ENCODE measurements around the gene RHBDD2.
A peak's percentile ranks its signal among the peaks of the same experiment; 100 is the strongest.

The RHBDD2 gene

DNA sequence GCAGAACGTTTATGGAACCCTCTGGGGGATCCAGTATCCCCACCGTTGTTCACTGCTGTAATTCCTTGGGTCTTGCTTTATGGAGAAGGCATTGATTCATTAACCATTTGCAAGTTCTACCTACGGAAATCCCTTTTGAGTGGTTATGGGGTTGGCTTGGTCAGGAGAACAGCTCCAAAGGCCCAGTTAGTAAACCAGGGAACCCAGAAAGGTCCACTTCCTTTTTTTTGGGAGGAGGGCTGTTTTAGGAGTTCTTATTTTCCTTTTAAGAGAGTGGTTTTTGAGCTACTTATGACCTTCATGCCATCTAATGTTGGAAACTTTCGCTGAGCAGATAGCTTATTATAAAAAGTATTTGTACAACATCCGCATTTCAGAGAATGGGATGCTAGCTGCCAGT is 37.4 kb downstream of the RHBDD2 start:
- in situ Hi-C loops (cut with HindIII; ENCODE audit: low sequenced_read_pairs), result no loop called here
- DNase-seq (ENCODE audit: low read depth, low spot score), result no peak
- TF ChIP-seq, protein P1, sequence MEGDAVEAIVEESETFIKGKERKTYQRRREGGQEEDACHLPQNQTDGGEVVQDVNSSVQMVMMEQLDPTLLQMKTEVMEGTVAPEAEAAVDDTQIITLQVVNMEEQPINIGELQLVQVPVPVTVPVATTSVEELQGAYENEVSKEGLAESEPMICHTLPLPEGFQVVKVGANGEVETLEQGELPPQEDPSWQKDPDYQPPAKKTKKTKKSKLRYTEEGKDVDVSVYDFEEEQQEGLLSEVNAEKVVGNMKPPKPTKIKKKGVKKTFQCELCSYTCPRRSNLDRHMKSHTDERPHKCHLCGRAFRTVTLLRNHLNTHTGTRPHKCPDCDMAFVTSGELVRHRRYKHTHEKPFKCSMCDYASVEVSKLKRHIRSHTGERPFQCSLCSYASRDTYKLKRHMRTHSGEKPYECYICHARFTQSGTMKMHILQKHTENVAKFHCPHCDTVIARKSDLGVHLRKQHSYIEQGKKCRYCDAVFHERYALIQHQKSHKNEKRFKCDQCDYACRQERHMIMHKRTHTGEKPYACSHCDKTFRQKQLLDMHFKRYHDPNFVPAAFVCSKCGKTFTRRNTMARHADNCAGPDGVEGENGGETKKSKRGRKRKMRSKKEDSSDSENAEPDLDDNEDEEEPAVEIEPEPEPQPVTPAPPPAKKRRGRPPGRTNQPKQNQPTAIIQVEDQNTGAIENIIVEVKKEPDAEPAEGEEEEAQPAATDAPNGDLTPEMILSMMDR (IDR thresholded peaks at IDR 0.05; ENCODE audit: low read depth, low read length), result no peak
- H3K4me3 ChIP-seq (ENCODE audit: low read depth, low read length), result peak overlapping the region; percentile 94

DNA sequence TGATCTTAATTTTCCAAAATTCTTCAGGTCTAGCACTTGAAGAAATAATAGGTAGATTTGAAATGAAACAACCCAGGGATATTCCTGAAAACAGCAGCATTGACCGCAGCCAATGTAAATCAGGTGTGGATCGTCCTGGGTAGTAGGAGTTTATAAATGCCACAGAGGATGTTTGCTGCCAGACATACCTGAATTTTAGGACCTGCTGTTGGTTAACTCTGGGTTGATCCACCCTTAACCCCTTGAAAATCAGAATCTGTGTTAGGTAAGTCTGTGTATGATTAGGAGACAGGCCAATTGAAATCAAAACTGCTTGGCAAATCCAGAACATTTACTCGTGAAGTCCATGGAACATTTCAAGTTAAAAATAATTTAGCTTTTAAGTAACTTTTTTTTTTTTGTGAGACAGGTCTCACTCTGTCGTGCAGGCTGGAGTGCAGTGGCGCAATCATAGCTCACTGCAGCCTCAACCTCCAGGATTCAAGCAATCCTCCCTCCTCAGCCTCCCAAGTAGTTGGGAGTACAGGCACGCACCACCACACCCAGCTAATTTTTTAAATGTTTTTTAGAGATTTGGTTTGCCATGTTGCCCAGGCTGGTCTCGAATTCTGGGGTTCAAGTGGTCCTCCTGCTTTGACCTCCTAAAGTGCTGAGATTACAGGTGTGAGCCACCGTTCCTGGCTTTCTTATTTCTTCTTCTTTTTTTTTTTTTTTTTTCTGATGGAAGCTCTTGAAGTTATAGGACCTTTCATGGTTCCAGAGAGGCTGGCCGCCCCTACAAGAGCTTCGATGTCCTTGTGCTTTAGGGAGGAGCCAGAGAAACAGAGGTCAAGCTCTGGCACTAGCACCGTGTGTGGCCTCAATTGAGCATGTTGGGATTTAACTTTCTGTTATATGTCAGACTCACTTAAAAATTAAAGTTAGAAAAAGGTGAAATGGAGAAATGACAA is 38.1 kb downstream of the RHBDD2 start:
- TF ChIP-seq, protein P1 (IDR thresholded peaks at IDR 0.05; ENCODE audit: low read depth, low read length), result no peak
- in situ Hi-C loops (cut with HindIII; ENCODE audit: low sequenced_read_pairs), result no loop called here
- no peak for DNase-seq (ENCODE audit: low read depth, low spot score)
- no peak overlapping the region for H3K4me3 ChIP-seq (ENCODE audit: low read depth, low read length)

DNA sequence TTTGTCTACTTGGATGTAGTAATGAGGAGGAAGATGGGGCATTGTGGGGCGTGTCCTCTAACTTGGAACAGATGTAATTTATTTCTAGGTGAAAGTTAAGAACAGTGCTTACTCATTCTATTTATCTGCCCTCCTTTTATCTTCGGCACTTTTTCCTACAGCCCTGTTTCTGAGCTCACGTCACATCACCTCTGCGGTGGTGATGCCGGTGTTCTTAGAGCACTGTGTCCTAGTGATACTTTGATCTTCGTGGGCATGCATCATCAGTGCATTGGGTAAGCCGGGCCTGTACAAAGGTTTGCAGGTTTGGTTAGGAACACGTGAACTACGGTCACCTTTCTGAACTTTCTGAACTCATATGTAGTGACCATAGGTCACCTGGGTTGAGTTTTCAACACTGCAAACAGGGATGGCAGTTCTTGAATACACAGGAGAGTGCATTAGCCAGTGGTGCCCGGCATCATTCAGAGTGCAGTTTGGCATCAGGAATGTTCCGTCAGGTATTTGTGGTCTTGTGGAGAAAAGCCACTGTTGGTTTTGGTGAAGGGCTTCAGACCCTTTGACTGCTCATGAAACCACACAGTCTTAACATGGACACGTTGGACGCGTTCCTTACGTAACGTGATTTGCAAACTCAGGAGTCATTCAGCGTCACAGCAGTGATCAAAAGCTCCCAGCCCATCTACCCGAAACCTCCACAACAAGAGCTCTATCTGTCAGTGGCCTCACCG is 41.8 kb downstream of the RHBDD2 start:
- TF ChIP-seq, protein P1 (IDR thresholded peaks at IDR 0.05; ENCODE audit: low read depth, low read length), result no peak
- in situ Hi-C loops (cut with HindIII; ENCODE audit: low sequenced_read_pairs), result no loop called here
- no peak for DNase-seq (ENCODE audit: low read depth, low spot score)
- H3K4me3 ChIP-seq (ENCODE audit: low read depth, low read length), result no peak overlapping the region

DNA sequence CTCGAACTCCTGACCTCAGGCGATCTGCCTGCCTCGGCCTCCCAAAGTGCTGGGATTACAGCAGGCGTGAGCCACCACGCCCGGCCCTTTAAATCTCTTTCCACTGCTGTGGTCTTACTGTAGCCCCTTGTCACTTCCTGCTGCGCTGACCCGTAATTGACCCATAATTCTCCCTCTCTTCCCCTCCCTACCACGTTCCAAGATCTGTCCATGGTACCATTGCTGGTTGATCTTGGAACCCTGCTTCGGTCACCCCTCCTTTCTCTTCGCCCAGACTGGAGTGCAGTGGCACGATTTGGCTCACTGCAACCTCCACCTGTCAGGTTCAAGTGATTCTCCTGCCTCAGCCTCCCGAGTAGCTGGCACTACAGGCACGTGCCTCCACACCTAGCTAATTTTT is 42.6 kb downstream of the RHBDD2 start:
- in situ Hi-C loops (cut with HindIII; ENCODE audit: low sequenced_read_pairs), result no loop called here
- TF ChIP-seq, protein P1 (IDR thresholded peaks at IDR 0.05; ENCODE audit: low read depth, low read length), result no peak
- DNase-seq (ENCODE audit: low read depth, low spot score), result no peak

DNA sequence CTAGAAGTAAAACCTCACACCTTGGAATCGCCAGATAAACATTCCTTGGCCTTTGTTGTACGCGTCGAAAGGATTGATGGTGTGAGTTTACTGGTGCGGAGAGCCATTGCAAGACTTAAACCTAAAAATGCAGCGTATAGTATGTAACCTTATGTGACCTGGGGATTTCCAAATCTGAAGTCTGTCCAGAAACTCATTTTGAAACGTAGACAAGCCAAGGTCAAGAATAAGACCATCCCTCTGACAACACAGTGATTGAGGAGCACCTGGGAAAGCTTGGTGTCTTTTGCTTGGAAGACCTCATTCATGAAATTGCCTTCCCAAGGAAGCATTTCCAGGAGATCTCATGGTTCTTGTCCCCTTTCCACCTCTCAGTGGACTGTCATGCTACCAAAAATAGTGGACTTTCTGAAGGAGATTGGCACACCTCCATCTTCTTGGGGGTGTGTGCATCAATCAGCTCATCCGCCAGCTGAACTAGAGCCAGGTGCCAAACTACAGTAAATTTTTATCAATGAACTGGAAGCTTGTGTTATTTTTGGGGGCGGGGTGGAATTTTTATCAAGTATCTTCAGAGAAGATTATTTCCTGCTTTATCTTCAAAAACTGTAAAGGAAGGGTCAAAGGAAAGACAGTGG is 44.3 kb downstream of the RHBDD2 start:
- in situ Hi-C loops (cut with HindIII; ENCODE audit: low sequenced_read_pairs), result no loop called here
- no peak overlapping the region for H3K4me3 ChIP-seq (ENCODE audit: low read depth, low read length)
- no peak for DNase-seq (ENCODE audit: low read depth, low spot score)
- TF ChIP-seq, protein P1 (IDR thresholded peaks at IDR 0.05; ENCODE audit: low read depth, low read length), result no peak

More for the DNA sequence above, 42.6 kb downstream of the RHBDD2 start:
- no peak overlapping the region for H3K4me3 ChIP-seq (ENCODE audit: low read depth, low read length)

DNA sequence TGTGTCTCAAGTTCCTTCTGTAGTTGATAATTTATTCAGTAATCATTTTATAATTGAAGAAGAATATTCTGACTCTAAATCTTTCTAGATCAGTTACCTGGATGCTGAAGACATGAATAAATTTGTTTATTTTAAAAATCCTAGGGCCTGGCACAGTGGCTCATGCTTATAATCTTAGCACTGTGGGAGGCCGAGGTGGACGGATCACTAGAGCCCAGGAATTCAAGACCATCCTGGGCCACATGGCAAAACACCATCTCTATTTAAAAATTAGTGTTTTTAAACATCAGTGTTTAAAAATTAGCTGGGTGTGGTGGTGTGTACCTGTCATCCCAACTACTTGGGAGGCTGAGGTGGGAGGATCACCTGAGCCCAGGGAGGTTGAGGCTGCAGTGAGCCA is 45.4 kb downstream of the RHBDD2 start:
- TF ChIP-seq, protein P1 (IDR thresholded peaks at IDR 0.05; ENCODE audit: low read depth, low read length), result no peak
- DNase-seq (ENCODE audit: low read depth, low spot score), result no peak
- in situ Hi-C loops (cut with HindIII; ENCODE audit: low sequenced_read_pairs), result no loop called here
- no peak overlapping the region for H3K4me3 ChIP-seq (ENCODE audit: low read depth, low read length)

All from astrocyte of the spinal cord (primary cell).